ENCODE measurements around the gene GREM1.

The GREM1 gene

DNA sequence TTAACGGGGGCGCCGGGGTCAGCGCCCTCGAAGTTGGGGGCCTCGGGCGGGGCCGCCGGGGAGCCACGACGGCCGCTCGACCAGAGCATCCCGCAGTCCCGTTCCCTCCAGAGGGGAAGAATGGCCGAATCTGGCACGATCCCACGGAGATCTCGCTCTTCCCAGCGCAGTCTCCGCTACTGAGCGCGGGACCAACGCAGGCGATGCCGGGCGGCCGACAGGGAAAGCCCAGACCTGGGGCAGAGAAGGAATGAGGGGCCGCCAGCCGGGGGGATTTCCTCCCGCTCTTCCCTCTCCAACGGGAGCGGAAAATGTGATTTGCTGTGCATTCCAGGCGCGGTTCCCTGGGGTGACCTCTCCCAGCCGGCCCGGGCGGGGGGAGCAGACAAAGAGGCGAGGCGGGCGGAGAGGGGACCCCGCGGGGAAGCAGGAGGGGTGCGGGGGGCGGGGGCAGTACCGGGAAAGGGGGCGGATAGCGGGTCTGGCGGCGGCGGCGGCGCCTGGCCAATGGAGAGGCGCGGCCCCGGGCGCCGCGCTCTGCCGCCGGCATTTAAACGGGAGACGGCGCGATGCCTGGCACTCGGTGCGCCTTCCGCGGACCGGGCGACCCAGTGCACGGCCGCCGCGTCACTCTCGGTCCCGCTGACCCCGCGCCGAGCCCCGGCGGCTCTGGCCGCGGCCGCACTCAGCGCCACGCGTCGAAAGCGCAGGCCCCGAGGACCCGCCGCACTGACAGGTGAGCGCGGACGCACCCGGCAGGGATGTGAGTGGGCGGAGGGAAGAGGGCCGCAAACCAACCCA lies at the start of gene GREM1:
TSS of gene GREM1 (plus strand) at position 579 of the 801 bp plus-strand sequence. CDS start 12,687 bp downstream, outside the sequence.
- DNase-seq (ENCODE audit: low spot score), result no peak

DNA sequence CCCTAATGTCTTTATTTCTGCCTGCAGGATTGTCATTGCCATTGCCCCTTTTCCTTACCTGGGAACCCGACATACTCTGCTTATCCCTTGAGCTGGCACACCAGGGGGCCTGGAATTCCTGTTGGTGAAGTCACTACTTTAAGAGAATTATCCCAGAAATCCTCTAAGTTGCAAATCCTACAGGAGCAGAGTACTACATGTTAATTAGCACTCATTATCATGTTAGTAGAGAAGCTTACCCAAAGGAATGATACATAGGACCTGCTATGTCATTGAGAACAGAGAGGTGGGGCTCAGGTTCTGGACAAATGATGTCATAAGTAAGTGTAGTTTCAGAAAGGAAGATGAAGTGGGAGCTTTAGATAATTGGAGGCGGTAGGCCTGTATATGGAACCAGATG lies 48.9 kb upstream of the GREM1 start:
- no peak for DNase-seq (ENCODE audit: low spot score)

DNA sequence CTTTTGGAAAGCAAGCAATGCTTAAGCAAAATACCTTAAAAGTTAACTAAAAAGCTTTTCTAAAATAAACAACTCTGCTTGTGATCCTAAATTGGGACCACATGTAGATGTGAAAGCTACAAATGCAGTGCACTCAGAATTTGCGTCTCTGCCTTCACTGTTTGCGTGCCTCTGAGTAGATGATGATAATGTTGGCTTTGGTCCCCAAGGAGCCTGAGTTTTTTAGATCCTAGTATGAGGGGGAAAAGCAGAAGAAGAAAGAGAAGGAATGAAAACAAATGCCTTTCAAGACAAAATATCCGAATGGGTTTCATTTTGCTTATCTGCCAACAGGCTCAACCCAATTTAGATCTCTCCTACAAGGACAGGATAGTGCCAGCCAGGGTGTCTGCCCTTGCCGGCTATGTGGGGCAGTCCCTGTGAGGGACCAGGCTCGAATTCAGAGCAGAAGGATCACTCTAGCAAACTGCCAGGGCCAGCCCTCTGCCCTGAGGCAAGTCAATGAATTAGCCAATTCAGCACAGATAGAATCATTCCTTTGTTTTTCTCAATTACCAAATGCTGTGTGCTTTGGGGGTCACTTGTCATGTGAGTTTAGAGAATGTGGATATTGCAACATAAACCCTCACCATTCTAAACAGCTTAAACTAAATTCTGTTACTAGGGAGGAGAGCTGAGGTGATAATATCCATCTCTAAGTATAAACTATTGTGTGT lies 47.8 kb upstream of the GREM1 start:
- no peak for DNase-seq (ENCODE audit: low spot score)

DNA sequence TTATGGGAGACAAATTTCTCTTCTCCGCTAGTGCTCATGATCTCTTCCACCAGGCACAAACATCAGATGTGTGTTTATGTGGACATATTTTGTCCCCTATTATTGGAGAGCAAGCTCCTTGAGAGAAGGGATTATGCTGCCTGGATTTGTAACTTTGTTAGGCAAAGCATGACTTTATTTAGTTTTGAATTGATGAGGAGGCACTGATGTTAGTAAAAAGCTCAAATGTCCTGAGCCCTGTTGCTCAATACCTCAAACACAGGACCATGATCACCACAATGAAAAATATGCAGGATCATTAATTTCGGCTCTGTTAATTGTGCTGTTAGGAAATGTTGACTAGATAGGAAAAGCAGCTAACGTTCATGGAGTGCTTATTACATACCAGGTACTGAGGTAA lies 47.2 kb upstream of the GREM1 start:
- DNase-seq (ENCODE audit: low spot score), result no peak

DNA sequence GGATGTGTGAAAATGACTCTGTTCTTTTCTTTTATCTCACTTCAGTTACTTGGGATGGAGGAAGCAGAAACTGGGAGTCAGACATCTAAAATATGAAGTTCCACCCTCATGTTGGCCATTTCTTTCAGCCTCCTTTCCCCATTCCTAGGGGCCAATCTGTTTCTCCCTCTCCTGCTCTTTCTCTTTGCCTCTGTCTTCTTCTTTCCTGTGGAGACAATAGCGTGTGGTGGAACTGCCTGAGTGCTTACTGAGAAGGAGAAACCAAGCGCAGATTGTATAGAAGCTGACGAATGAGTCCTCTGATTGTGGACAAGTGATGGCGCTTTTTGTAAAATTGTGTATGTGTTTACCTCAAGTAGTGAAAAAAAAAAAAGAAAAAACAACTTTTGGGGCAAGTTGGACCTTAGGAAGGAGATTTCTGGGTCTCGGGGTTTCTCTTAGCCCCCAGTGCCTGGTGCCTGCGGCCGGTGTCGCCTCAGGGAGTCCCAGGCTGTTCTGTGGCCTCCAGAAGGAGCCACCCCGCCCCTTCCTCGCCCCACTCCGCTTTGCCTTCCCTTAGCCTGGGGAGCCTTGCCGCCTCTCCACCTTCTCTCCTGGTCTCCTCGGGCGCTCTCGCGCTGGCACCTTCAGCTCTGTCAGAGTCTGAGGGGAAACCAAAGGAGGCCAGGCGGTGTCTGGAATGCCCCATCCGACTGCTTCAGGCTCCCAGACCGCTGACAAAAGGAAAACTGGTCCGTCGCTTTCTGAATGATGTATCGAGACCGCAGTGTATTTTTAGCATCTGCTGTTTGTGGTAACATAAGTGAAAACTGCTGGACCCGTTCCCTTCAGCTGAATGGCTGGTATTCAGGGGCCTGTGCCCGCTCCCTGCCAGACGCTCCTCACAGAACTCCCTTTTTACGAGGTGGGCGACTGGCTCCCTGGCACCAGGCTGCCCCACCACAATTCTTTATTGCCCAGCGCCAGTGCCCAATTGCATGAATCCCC lies 46.2 kb upstream of the GREM1 start:
- DNase-seq (ENCODE audit: low spot score), result no peak

DNA sequence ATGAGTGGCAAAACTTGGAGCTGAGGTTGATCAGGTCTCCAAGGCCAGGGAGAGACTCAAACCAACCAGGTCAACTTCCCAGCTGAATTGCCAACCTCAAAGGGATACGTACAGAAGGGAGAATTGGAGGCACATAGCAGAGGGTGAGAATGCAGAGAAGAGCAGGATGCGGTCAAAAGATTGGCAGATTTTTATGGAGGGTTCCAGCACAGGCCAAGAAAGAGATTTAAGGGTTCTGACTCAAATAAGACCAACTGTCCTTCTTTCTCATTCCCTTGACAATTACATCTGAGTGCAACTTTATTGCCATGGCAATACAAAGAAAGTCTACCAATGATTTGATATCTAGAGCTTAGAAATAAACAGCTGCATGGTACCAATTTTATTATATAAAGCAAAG lies 43.1 kb upstream of the GREM1 start:
- no peak for DNase-seq (ENCODE audit: low spot score)

DNA sequence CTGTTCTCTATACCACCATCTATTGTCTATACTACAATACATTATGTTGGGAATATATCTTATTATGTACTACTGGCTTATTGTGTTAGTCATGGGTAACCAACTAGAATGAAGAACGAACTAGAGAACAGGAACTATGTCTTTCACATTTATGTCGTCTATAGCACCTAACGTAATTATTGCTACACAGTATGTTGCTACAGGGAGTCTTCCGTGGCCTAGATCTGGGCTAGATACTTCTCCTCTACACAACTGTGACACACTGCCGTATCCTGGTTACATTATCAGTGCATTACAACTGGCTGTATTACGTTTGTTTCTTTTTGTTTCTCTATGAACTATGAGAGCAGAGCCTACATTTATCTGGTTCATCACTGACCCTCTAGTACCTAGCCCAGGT lies 42.3 kb upstream of the GREM1 start:
- no peak for DNase-seq (ENCODE audit: low spot score)

DNA sequence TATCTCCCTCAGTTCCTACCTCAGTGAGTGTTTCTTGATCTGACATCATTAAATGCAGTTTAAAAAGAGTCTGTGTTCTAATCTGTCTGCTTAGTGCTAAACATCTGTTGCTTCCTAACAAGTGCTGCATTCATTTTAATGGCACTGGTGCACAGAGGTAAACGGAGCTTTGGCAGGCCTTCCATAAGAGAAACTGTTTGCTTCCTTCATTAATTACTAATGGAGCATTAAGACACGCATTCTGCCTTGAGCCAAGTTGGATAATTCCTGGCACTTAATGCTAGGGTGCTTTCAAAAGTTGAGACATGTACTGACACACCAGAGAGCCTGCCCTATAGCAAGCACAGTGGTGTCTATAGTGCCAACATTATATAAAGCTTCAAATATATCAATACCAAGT lies 41.6 kb upstream of the GREM1 start:
- DNase-seq (ENCODE audit: low spot score), result no peak

DNA sequence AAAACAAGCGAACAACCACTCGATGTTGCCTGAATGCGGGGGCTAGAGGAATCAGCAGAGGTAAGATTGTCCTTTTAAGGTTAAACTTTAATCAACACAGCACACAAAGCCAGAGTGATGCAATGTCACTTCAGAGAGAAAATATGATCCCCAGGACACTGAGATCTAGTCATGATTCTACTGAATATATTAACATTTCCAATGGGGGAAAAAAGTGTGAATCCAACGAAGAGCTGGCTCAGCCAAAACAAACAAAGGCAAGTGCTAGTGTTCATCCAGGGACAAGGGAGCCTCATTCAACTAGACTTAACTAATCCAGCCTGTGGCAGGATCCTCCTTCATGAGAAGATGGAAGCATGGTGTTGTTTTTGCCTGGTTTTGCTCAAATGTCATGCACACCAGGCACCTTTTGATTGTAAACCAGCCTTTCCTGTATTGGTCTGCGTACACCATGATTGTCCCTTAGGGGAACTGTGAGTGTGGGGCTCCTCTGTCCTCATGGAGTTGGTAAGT lies 40.5 kb upstream of the GREM1 start:
- peak; percentile 81 for DNase-seq (ENCODE audit: low spot score)

DNA sequence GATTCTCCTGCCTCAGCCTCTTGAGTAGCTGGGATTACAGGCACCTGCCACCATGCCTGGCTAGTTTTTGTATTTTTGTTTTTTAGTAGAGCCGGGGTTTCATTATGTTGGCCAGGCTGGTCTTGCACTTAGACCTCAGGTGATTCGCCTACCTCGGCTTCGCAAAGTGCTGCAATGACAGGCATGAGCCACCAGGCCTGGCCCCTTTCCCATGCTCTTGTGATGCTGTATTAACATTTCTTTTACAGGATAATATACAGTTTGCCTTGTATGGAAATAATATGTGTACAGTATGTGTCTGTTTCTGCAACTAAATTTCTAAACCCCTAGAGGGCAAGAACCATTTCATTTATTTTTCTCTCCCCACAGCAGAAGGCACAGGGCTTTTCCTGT lies 38.5 kb upstream of the GREM1 start:
- no peak for DNase-seq (ENCODE audit: low spot score)

DNA sequence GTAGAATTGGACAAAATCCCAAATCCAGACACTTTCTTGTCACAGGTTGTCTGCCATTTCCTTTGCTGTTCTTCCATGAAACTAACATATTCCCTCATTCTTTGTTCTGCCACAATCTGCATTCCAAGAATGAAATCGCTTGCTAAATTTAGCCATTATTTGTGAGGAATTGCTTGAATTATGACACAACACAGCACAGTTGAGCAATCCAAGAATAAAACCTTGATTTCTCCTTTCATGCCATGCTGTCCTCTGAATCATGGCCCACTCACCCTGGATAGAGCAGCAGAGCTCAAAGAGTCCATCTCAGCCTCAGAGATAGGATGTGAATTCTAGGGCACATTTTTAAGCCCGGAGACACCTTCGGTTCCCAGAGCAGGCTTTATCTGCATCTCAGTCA lies 35.2 kb upstream of the GREM1 start:
- DNase-seq (ENCODE audit: low spot score), result peak; percentile 91

DNA sequence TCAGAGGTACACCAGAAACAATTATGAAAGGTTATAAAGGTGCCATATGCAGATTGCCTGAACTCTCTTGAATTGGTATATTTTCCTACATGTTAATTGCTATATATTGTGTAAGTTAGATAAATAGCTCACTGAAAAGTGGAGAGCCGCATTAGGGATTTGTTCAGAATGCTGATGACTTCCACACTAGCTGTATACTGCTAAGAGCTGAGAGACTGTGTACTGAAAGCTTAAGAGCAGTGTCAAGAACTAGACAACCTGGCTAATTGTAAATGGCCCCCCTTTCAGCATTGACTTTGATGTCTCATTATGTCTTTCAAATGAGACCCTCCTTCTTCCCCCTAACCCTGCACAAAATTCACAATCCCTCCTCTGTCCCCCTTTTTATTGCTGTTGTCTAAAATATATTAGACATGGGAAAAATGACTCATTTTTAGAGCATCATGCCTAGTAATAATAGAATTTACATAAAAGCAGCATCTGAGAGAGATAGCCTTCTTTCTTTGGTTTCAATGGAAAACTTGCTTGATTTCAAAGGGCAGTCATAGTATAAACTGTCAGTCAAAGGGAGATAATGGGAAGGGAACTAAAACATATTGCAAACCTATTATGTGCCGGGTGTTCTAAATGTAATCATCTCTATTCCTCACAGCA lies 34.7 kb upstream of the GREM1 start:
- no peak for DNase-seq (ENCODE audit: low spot score)

DNA sequence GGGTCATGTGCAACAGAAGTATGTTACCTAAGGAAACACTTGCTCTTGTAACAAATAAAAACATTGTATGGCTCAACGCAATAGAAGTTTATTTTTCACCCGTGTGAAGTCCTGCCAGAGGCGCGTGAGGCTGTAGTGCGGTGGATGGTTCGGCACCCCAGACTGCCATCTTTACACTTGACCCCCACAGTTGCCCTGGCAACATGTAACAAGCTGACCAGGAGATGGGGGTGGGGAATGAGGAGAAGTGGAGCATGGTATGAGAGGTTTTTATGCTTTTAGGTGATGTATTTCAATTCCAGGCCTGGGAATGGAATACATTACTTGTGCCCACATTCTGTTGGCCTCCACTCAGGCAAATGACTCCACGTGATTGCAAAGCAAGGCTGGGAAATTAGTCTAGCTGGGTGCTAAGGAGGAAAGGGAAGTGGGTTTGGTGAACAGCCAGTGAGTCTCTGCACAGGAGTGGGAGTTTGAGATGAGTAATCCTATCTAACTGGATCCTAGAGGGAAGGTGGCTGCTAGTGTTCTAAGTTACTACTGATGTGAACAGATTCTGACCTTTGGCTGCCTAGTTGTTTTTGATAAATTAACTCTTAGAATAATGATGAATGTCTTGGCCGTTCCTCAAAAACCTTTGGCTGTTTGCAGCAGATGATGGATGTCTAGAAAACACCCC lies 33.8 kb upstream of the GREM1 start:
- peak; percentile 96 for DNase-seq (ENCODE audit: low spot score)

DNA sequence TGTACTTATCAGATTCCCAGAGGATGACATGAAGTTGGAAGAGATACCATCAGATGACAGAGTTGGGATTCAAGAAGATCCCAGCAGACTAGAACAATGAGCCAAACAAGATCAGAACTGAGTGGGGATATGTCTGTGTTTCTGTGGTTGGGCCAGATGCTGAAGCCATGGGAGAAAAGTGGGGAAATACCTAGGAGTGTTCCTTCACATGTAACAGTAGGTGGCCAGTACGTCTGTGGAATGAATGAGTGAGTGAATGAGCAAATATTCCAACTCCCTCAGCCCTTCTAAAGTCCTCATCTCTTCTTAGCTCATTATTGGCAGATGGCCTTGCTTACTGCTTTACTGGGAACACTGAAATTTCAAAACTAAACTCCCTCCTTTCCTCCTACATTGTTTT lies 32.2 kb upstream of the GREM1 start:
- DNase-seq (ENCODE audit: low spot score), result no peak

DNA sequence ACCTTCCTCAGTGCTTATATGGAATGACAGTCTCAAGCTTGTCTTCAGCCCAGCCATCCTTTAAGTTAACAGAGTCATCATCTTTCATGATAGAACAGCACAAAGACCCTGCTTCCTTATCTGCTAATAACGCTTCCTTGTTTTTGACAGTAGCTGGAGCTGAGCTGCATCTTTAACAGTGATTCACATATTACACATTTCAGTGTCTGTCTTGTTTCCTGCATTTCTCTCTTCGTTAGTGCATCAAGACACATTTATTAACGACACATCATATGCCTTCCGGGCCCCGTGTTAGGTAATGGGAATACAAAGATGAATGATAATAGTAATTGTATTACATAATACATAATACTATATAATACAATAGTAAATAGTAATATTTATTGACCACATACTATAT lies 30.2 kb upstream of the GREM1 start:
- peak; percentile 94 for DNase-seq (ENCODE audit: low spot score)

DNA sequence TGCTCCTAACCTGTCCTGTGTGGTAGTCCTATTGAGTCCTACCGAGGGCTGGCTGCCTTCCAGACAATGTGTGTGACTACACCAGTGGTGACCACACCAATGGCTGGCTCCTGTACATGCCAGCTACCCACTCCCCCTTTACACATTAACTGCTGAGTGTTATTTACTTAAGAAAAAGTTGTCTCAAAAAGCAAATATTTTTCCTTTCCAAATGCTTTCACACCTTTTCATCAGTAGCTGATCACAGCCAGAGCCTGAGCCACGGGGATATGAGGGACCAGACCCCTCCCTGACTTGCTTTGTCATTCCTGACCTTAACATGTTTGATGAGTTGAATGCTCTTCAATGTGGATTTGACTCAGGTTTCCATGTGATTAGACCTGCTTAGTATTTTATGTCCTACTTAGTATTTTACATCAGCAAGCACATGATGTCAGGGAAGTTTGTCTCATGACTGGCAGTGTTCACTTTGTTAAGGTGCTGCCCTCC lies 29.6 kb upstream of the GREM1 start:
- peak; percentile 100 for DNase-seq (ENCODE audit: low spot score)

DNA sequence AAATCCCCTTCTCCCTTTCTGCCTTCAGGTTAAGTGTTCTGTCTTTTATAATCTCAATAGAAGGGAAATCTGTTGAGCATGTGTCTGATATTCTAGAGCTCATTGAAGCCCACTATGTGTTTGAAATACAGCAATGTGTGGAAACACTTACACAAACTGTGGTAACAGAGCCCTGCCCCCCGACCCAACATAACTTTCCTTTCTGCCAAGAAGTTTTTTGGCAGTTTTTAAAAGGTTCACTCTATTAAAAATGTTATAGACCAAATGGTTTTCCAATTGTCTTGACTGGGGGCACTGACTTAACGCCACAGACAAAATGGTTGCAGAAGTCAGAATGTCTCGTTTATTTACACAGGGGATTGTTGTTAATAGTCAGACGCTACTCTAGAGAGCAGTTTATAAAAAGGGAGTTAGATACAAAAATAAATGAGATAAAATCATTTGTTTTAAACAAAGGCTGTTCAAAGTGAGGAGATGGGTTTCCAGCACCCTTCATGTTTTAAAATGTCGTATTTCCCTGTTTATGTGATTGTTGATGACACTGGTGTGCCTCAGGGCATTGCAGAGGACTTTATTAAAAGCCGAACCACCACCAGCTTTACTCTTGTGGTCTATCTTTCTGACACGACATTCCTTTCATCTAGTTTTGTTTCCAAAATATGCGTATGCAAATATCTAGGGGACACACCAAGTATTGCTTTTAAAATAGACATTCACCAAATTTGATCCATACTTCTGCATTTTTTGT lies 26.7 kb upstream of the GREM1 start:
- DNase-seq (ENCODE audit: low spot score), result no peak

DNA sequence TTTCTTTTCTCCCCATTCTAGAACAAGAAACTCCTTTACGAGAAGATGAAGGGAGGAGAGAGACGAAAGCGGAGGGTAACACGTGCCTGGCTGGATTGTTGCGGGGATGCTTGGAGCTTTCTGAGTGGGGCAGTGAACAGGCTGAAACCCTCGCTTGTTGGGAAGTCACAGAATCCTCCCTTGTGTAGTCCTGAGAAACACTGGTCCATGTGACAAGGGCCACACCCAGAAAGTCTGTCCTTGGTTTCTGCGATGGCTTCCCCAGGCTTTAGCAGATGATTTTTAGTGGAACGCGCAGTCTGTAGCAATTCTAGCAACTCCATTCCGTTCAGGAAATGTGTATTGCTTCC lies 26.1 kb upstream of the GREM1 start:
- DNase-seq (ENCODE audit: low spot score), result no peak

DNA sequence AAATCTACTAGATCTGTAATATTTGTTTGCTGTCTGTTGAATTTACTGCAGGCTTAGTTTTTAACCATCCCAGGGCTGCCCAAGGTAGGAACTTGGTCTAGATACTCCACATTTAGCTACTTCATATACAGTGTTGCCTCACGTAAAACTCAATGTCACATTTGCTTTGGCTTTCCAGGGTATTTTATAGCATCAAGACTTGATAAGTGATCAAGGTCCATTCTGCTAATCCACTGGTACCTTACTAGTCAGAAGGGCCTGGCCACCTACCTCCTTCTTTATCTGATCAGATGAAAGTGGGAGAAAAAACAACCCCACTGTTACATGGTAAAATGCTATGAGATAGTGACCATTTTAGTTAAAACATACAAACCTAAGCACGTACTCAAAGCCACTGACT lies 25.5 kb upstream of the GREM1 start:
- no peak for DNase-seq (ENCODE audit: low spot score)

Measured in kidney tubule cell (primary cell).